Measurements from ENCODE around the gene PGAM2.
A peak's percentile ranks its signal among the peaks of the same experiment; 100 is the strongest.
"Not testable (repeated sequence)": the region's sequence is repeated elsewhere in the genome, so short reads cannot be mapped to it uniquely, and the experiment has no call there.

PGAM2 gene

DNA sequence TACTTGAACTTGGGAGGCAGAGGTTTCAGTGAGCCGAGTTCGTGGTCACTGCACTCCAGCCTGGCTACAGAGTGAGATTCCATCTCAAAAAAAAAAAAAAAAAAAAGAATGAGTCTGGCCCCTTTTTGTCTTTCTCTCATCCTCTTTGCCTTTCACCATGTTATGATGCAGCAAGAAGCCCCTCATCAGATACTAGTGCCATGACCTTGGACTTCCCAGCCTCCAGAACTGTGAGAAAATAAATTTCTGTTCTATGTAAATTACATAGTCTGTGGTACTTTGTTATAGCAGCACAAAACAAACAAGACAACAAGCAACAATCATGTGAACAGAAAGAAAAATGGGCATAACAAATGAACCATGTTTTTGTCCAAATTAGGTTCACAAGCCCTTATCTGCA lies 23.1 kb downstream of the PGAM2 start:
- no peak for ATAC-seq
- TF ChIP-seq PPARA (CRISPR knock-in tag; IDR thresholded peaks at IDR 0.05; ENCODE audit: borderline replicate concordance) = no peak
- no peak for TF ChIP-seq ZFP3 (CRISPR knock-in tag; IDR thresholded peaks at IDR 0.05)
- no peak for TF ChIP-seq CSDC2 (CRISPR knock-in tag; IDR thresholded peaks at IDR 0.05)
- no peak for TF ChIP-seq BACH2 (CRISPR knock-in tag; IDR thresholded peaks at IDR 0.05; ENCODE audit: borderline replicate concordance)

- ATAC-seq = not testable (repeated sequence)
Measured at GRCh38 chr7:44040493-44040891, 24.9 kb downstream of the PGAM2 start.

GRCh38 chr7:44039800-44040492 lies 25.4 kb downstream of the PGAM2 start:
- ATAC-seq = not testable (repeated sequence)

DNA sequence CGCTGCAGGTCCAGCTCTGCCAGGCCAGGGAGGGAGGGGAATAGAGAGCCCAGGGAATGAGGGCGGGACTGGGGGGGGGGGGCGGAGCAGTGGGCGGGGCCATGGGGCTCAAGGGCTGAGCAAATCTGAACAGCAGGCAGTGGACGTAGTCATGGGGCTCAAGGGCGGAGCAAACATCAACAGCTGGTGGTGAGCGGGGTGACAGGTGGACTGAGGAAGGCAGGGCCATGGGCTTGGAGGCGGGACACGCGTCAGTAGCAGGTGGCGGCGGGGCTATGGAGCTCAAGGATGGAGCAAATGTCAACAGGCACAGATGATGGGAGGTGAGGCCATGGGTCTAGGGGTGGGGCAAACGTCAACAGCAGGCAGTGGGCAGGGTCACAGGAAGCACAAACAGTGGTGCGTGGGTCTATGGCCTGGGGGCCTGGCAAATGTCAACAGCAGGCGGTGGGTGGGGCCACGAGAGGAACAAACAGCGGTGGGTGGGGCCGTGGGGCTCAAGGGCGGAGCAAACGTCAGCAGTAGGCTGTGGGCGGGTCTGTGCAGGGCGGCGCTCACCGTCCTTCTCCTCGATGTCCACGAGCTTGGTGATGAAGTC lies 26.3 kb downstream of the PGAM2 start:
- ATAC-seq = peak; percentile 87

GRCh38 chr7:44038553-44038952 lies 26.8 kb downstream of the PGAM2 start:
- 0 out of 3 replicates have a peak, but pooled peaks have one; percentile 0 for ATAC-seq

- not testable (repeated sequence) for ATAC-seq
Measured at GRCh38 chr7:44037951-44038350, 27.4 kb downstream of the PGAM2 start.

GRCh38 chr7:44036364-44036763 lies 29.0 kb downstream of the PGAM2 start:
- ATAC-seq = peak; percentile 58

DNA sequence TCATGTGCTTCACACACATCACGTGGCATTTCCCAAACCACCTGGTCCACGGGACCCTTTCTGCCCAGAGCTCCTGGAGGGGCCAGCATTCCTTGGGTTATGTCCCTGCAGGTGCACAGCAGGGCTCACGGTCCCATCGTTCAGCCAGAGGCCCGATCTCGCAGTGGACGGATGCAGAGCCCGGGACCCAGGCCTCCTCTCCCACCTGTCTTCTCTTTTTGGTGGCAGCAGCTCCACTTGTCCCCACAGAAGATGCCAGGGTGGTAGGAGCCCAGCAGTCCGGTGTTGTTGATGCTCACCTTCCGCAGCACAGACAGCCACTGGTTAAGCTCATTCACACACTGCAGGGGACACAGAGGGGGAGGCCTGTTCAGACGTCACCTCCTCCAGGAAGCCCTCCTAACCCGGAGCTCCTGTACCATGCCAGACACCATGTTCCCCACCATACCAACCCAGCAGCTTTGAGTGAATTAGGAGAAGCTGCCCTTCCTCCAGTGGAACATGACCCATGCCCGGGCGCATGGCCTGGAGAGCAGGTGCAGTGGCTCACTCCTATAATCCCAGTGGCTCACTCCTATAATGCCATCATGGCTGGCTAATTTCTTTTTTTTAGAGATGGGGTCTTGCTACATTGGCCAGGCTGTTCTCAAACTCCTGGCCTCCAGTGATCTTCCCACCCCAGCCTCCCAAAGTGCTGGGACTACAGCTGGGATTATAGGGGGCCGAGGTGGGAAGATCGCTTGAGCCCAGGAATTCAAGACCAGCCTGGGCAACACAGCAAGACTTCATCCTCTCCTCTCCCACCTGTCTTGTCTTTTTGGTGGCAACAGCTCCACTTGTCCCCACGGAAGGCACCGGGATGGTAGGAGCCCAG lies 31.2 kb downstream of the PGAM2 start:
- ATAC-seq = not testable (repeated sequence)

- not testable (repeated sequence) for ATAC-seq
Measured at GRCh38 chr7:44032031-44032430, 33.3 kb downstream of the PGAM2 start.

DNA sequence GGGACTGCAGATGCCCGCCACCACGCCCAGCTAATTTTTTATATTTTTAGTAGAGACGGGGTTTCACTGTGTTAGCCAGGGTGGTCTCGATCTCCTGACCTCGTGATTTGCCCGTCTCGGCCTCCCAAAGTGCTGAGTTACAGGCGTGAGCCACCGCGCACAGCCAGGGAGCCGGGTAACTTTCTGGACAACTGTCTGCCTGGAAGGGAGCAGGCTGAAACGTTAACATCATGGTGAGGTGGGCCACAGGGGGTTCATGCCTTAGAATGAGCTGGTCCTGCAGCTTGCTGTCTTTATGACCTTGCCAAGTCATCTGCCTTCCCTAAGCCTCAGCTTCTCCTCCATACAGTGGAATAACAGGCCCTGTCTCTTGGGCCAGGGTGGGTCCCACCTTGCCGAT lies 34.0 kb downstream of the PGAM2 start:
- ATAC-seq = not testable (repeated sequence)

DNA sequence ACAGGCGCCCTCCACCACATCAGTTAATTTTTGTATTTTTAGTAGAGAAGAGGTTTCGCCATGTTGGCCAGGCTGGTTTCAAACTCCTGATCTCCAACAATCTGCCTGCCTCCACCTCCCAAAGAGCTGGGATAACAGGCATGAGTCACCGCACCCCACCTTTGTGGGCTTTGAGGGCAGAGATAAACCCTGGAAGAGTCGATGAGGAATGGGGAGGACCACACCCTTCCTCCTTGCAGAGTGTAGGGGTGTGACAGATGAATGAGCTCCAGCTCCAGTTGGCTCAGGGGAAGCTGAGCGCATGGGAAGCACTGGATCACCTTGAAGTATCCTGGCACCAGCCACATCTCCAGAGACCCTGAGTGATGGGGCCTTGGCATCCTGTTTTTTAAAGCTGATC lies 35.3 kb downstream of the PGAM2 start:
- ATAC-seq = peak; percentile 15; the same call in 1 of the 3 replicates

DNA sequence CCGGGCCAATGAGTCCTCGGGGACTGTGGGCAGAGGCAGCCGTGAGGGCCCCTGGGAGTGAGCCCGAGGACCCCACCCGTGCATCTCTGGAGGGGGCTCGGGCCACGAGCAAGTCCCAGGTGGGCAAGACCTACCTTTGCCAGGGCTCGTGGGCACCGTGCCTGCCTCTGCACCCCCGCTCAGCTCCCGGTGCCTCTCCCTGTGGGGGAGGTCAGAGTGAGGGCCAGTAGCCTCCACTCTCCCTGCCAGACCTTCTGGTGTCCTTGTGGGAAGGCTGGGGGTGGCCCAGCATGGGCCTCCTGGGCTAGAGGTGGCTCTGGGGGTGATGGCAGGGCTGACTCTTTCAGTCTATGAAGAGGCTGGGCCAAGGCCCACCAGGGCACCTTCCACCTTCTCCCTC lies 35.9 kb downstream of the PGAM2 start:
- ATAC-seq = not testable (repeated sequence)

DNA sequence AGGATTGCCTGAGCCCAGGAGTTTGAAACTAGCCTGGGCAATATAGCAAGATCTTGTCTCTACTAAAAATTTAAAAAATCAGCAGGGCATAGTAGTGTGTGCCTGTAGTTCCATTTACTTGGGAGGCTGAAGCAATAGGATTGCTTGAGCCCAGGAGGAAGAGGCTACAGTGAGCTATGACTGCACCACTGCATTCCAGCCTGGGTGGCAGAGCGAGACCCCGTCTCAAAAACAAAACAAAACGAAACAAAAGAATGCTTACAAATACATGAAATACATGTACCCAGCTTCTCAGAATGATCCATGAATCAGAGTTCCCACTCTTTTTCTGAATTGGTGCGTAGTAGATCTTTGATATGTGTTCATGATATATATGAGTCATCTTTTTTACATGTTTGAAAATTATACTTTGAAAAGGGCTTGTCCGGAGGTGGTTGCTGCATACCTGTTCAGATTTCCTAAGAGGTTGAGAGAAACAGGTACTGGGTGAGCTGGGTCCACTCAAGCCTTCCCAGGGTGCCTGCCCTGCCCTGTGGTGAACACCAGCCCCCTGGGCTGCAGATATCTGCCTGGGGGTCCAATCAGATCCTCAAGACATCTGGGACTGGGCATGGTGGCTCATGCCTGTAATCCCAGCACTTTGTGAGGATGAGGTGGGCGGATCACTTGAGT lies 42.4 kb downstream of the PGAM2 start:
- ATAC-seq = not testable (repeated sequence)

GRCh38 chr7:44022069-44022468 lies 43.3 kb downstream of the PGAM2 start:
- not testable (repeated sequence) for ATAC-seq

- not testable (repeated sequence) for ATAC-seq
Measured at GRCh38 chr7:44019825-44020224, 45.5 kb downstream of the PGAM2 start.

Data from SK-N-SH treated with all-trans-retinoic acid at 6 μM for 48 hours (cell line).